ENCODE results near the gene NDRG3.

DNA sequence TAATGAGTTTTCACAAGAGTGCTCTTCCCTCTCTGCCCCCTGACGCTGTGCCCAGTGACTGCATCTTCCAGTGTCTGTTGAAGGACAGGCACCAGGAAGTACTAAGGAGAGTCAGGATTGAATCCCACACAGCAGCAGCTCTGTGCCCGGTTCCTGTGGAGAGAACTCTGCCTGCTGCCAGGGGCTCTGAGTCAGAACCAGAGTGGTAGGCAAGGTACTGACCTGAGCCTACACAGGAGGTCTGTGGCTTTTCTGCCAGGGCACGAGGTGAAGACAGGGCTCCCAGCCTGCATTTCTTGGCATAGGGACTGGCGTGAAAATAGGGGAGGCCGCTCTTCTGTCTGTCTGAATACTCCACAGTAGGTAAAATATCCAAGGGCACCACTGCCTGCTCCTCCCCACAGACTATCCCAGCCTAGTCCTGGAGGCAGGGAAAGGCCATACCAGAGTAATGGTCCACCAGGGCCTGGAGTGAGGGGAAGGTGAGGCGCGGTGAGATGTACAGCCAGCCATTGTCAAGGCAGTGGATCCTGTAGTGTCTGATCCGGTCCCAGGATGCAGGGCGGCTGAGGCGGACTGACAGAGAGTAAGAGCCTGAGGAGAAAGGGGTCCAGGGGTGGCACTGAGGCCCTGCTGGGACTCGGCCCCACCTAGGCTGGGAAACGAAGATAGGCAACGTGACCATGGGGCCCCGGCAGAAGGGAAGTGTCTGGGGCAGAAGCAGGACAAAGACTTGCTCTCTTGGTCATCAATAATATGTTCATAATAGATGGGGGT, 130.9 kb downstream of the NDRG3 start:
- TF ChIP-seq EZH2phosphoT487 (IDR thresholded peaks at IDR 0.05; ENCODE audit: insufficient read depth, low read depth), result no peak
- no peak for TF ChIP-seq EZH2 (IDR thresholded peaks at IDR 0.05; ENCODE audit: insufficient read depth, poor library complexity, severe bottlenecking)

Measured in GM23248 (cell line).